ENCODE data around the gene LNX1. TPM values are rescaled to one million over a fixed set of nuclear protein-coding genes. Genes with fewer than 3 reads are reported as not detected.

The LNX1 gene
- total RNA-seq, 1 experiment from 2014 or later, result 1.7 TPM

DNA sequence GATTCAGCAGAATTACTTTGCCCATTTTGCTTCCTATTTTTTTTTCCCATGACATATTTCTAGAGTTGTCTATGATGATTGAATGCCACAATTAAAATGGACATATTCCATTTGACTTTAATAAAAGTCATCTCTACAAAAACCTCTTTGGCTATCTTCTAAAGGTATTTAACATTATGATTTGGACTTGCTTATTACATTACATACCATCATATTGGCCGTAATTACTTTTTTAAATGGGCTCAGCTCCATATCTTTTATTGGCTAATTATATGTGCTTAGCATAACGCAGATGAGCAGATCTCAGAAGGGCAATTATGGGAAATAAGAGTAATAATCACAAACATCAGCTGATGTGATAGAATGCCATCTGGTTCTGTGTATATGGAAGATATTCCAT lies 4.5 kb upstream of the LNX1 start:
- Histone ChIP-seq H3K4me2 (ENCODE audit: insufficient read depth, insufficient read length, low read length) (no peak overlapping the region), H2BK12ac (ENCODE audit: insufficient read length, low read depth, low read length) (no peak overlapping the region), H2AK5ac (ENCODE audit: insufficient read length, low read length) (no peak overlapping the region), H3K18ac (ENCODE audit: insufficient read length, low read depth, low read length) (no peak overlapping the region), H3K27ac (ENCODE audit: insufficient read length, low read depth, low read length) (no peak overlapping the region), H3K27me3 (ENCODE audit: insufficient read depth, low read length) (no peaks in the 10 kb centered on the region), H3K79me1 (ENCODE audit: insufficient read depth, low read depth, low read length, poor library complexity, severe bottlenecking) (no peaks in the 10 kb centered on the region), H2BK20ac (ENCODE audit: low read depth, low read length, poor library complexity, severe bottlenecking) (no peak overlapping the region), H2BK5ac (ENCODE audit: insufficient read length, low read length) (no peak overlapping the region), H4K91ac (ENCODE audit: insufficient read length, low read depth, low read length) (no peak overlapping the region), H3K9me3 (ENCODE audit: control insufficient read depth, low read depth, low read length) (no peaks in the 10 kb centered on the region), H3K9ac (ENCODE audit: extremely low read depth, insufficient read length, low read length) (no peak overlapping the region), H2AFZ (ENCODE audit: low read length) (no peak overlapping the region), H4K20me1 (ENCODE audit: control insufficient read depth, insufficient read depth, insufficient read length) (no peaks in the 10 kb centered on the region), H3T11ph (ENCODE audit: low read length) (no peak overlapping the region), H2BK120ac (ENCODE audit: low read depth, low read length, poor library complexity, severe bottlenecking) (no peak overlapping the region), H3K14ac (ENCODE audit: insufficient read depth, low read length) (no peak overlapping the region), H3K23me2 (ENCODE audit: insufficient read length, low read depth, low read length, poor library complexity, severe bottlenecking) (peaks cover 10% of the 10 kb centered on the region), H3K56ac (ENCODE audit: insufficient read length, low read depth, low read length) (no peak overlapping the region), H4K5ac (ENCODE audit: insufficient read length, low read depth, low read length) (no peak overlapping the region), H3K79me2 (ENCODE audit: insufficient read depth, low read length) (no peaks in the 10 kb centered on the region), H3K23ac (ENCODE audit: insufficient read length, low read depth, low read length) (no peak overlapping the region), H4K8ac (replicated peaks; ENCODE audit: insufficient read length, low read depth, low read length) (no peak overlapping the region), H3K4me1 (ENCODE audit: insufficient read depth, low read length) (peaks cover 5% of the 10 kb centered on the region; the same call in 1 of the 2 replicates), H3K4ac (ENCODE audit: low read depth, low read length) (no peak overlapping the region), H2BK15ac (ENCODE audit: low read depth, low read length) (no peak overlapping the region)
- DNase-seq, result no peak
- Mint-ChIP-seq H3K36me3 (ENCODE audit: insufficient read depth in 1 of 3, low read depth in 3 of 3) (no peaks in the 10 kb centered on the region; a peak in 1 of 7 replicates), H3K27me3 (ENCODE audit: low read depth) (no peaks in the 10 kb centered on the region; the same call in 1 of the 2 replicates), H3K9me3 (no peaks in the 10 kb centered on the region), H3K4me1 (peaks cover 41 to 54% of the 10 kb centered on the region in 2 experiments), H3K27ac (no peak overlapping the region), H3K4me3 (no peak overlapping the region)
- no CpG with 5 or more reads among the region's 2 CpGs for WGBS (ENCODE audit: extremely low coverage, insufficient read length, low lambda C conversion rate)
- TF ChIP-seq, protein P1, sequence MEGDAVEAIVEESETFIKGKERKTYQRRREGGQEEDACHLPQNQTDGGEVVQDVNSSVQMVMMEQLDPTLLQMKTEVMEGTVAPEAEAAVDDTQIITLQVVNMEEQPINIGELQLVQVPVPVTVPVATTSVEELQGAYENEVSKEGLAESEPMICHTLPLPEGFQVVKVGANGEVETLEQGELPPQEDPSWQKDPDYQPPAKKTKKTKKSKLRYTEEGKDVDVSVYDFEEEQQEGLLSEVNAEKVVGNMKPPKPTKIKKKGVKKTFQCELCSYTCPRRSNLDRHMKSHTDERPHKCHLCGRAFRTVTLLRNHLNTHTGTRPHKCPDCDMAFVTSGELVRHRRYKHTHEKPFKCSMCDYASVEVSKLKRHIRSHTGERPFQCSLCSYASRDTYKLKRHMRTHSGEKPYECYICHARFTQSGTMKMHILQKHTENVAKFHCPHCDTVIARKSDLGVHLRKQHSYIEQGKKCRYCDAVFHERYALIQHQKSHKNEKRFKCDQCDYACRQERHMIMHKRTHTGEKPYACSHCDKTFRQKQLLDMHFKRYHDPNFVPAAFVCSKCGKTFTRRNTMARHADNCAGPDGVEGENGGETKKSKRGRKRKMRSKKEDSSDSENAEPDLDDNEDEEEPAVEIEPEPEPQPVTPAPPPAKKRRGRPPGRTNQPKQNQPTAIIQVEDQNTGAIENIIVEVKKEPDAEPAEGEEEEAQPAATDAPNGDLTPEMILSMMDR (conservative IDR thresholded peaks at IDR 0.05), result no peak
